Testis (tissue), 2 donors: ENCODE data around the gene CD226.

Source experiments
- POLR2A ChIP-seq: fragments of 450-650 bp; IDR thresholded peaks from one replicate; pipeline ENCODE4 v1.6.1; 2017; ENCODE audit warnings: antibody characterized with exemption, mild to moderate bottlenecking, moderate library complexity
- TF ChIP-seq, protein P1 (sequence below), 3 experiments: fragments of 450-650 bp in 2 of 3; fragments of 200-600 bp in 1 of 3; sonication (generic) in 1 of 3; IDR thresholded peaks; one replicate each; pipeline ENCODE4 v1.5.1; 2016 to 2019; ENCODE audit warnings: antibody characterized with exemption in 3 of 3, mild to moderate bottlenecking in 2 of 3, moderate library complexity in 1 of 3

DNA sequence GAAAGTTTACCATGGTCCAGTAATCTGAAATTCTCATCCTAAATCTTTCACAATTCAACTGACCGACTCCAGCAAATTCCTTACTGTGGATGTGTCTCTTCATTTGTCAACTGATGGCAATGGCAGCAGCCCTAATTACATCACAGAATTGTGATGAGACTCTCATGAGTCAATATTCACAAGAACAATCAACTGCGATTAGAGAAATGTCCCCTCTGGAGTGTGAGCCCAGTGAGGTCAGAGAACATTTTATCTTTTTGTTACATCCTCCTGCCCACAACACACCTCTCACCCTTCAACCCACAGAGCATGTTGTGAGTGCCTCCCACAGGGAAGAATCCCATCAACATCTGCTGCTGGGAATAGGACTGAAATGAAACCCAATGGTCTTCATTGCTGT is 73.6 kb downstream of the CD226 start:
- TF ChIP-seq, protein P1, sequence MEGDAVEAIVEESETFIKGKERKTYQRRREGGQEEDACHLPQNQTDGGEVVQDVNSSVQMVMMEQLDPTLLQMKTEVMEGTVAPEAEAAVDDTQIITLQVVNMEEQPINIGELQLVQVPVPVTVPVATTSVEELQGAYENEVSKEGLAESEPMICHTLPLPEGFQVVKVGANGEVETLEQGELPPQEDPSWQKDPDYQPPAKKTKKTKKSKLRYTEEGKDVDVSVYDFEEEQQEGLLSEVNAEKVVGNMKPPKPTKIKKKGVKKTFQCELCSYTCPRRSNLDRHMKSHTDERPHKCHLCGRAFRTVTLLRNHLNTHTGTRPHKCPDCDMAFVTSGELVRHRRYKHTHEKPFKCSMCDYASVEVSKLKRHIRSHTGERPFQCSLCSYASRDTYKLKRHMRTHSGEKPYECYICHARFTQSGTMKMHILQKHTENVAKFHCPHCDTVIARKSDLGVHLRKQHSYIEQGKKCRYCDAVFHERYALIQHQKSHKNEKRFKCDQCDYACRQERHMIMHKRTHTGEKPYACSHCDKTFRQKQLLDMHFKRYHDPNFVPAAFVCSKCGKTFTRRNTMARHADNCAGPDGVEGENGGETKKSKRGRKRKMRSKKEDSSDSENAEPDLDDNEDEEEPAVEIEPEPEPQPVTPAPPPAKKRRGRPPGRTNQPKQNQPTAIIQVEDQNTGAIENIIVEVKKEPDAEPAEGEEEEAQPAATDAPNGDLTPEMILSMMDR (IDR thresholded peaks at IDR 0.05): no peak
- no peak for TF ChIP-seq POLR2A
